Measurements from ENCODE around the gene LIPJ. TPM values are rescaled to one million over a fixed set of nuclear protein-coding genes. Genes with fewer than 3 reads are reported as not detected.

LIPJ gene
- polyA plus RNA-seq, 2 of the 4 experiments (the other 2 are of a cell fraction) = not detected

DNA sequence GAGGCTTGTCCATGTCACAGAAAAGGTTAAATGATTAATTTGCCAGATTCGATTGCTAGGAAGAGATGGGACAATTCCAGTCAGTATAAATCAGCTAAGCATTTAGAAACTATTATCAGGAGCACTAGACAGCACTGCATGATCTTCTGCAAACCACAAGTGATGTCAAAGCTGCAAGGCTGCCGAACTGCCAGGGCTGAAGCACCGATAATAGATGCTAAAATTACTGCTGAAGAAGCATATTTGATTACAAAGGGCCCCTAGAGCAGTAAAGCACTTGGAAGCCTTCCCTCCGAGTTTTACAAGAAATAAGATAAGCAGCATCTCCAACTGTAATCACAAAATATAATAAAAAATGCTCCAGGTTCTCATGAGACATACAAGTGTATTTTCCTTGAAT lies 44.0 kb upstream of the LIPJ start:
- H3K4me1 ChIP-seq = no peaks in the 10 kb centered on the region; the same call in 2 of the 3 replicates
- no peak for TF ChIP-seq TP53 (CRISPR knock-in tag; IDR thresholded peaks at IDR 0.05)
- no peak for TF ChIP-seq RCOR1 (IDR thresholded peaks at IDR 0.05; ENCODE audit: low read depth, low read length)
- no peak for TF ChIP-seq HEYL (CRISPR knock-in tag; IDR thresholded peaks at IDR 0.05)
- peak; percentile 40 for TF ChIP-seq MAFK (IDR thresholded peaks at IDR 0.05; ENCODE audit: partially characterized antibody)
- no peak for TF ChIP-seq NR3C1 (IDR thresholded peaks at IDR 0.05)
- TF ChIP-seq EHMT2 (IDR thresholded peaks at IDR 0.05; ENCODE audit: low read depth) = no peak
- no peak for TF ChIP-seq CBX2 (IDR thresholded peaks at IDR 0.05; ENCODE audit: borderline replicate concordance, low read depth)
- TF ChIP-seq ELK1 (IDR thresholded peaks at IDR 0.05; ENCODE audit: low read depth, low read length) = no peak
- TF ChIP-seq, protein P1, sequence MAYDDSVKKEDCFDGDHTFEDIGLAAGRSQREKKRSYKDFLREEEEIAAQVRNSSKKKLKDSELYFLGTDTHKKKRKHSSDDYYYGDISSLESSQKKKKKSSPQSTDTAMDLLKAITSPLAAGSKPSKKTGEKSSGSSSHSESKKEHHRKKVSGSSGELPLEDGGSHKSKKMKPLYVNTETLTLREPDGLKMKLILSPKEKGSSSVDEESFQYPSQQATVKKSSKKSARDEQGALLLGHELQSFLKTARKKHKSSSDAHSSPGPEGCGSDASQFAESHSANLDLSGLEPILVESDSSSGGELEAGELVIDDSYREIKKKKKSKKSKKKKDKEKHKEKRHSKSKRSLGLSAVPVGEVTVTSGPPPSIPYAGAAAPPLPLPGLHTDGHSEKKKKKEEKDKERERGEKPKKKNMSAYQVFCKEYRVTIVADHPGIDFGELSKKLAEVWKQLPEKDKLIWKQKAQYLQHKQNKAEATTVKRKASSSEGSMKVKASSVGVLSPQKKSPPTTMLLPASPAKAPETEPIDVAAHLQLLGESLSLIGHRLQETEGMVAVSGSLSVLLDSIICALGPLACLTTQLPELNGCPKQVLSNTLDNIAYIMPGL (CRISPR knock-in tag; IDR thresholded peaks at IDR 0.05; ENCODE audit: borderline replicate concordance) = no peak
- H3K27ac ChIP-seq = no peak overlapping the region
- POLR2A ChIA-PET = no interaction called here
- no peak for DNase-seq (ENCODE audit: low read depth in 1 of 2, low spot score in 1 of 2)
- no peaks in the 10 kb centered on the region for H3K9me3 ChIP-seq
- ATAC-seq = no peak
- CTCF ChIA-PET = interaction anchor here (1.1 to 3.1 kb wide), 2 partner anchors 10 to 747 kb away, joined by 3 to 14 read pairs; no protein-coding TSS in a partner anchor
- 71% methylated on average over 4 of the region's 4 CpGs for WGBS (ENCODE audit: missing lambda C conversion rate)
- no peak overlapping the region for H3K4me3 ChIP-seq
- FAIRE-seq = no peak
- H3K4me2 ChIP-seq = no peak overlapping the region

DNA sequence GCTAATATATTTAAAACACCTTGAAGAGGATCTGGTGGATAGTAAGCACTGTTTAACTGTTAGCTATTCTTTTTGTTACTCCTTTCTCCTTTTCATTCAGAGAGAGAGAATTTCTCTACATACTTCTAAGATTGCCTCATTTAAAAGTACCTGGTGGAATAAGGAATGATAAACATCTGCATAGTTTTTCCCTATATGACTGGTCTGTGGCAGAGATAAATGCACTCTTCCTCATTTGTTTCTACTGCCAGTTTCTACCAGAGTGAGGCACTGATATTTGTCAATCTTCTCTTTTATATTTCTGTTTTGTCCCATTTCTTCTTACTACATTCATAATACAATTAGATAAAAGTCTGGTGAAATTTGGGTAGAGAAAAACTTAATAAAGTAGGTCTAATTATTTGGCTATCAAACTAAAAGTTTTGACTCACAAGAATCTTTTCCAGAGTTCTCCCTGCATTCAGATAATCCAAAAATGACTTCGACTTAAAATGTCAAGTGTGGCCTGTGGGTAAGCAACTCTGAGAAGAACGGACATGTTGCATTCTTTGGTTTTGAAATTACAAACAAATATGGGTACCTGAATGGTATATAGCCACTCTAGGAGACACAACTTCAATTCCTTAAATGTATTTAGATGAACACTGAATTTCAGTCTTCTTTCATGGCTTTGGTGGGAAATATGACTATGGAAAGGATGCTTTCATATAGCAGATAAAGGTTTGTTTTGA lies 42.3 kb upstream of the LIPJ start:
- no peak for FAIRE-seq
- no peak overlapping the region for H3K27ac ChIP-seq
- no peaks in the 10 kb centered on the region for H3K9me3 ChIP-seq
- no peak overlapping the region for H3K4me3 ChIP-seq
- no peak for ATAC-seq
- no peak overlapping the region for H3K4me2 ChIP-seq
- POLR2A ChIA-PET = no interaction called here
- TF ChIP-seq POLR2AphosphoS2 (conservative IDR thresholded peaks at IDR 0.05; ENCODE audit: low read length) (no peak), PHF8 (IDR thresholded peaks at IDR 0.05; ENCODE audit: borderline replicate concordance, low read depth) (no peak), NPAS2 (CRISPR knock-in tag; IDR thresholded peaks at IDR 0.05; ENCODE audit: borderline replicate concordance) (no peak), BHLHE40 (IDR thresholded peaks at IDR 0.05; ENCODE audit: low read depth, low read length) (no peak), ZC3H11A (IDR thresholded peaks at IDR 0.05) (no peak)
- CTCF ChIA-PET = interaction anchor here (0.7 kb wide), 1 partner anchor 10 kb away, joined by 4 read pairs; no protein-coding TSS in a partner anchor
- no peak for DNase-seq (ENCODE audit: low read depth in 1 of 2, low spot score in 1 of 2)
- no peaks in the 10 kb centered on the region; the same call in 2 of the 3 replicates for H3K4me1 ChIP-seq
- 71% methylated on average over 2 of the region's 2 CpGs for WGBS (ENCODE audit: missing lambda C conversion rate)

DNA sequence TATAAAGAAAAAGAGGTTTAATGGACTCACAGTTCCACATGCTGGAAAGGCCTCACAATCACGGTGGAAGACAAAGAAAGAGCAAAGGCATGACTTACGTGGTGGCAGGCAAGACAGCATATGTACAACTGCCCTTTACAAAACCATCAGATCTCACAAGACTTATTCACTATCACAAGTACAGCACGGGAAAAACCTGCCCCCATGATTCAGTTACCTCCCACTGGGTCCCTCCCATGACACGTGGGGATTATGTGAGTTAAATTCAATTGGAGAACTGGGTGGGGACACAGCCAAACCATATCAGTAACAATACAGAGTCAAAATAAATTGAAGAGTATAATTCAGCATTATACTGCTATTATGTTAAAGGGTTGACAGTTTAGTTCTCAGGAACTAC lies 41.2 kb upstream of the LIPJ start:
- CTCF ChIA-PET = no interaction called here
- ATAC-seq = no peak
- H3K4me1 ChIP-seq = no peaks in the 10 kb centered on the region
- no peaks in the 10 kb centered on the region for H3K9me3 ChIP-seq
- whole genome bisulfite sequencing (ENCODE audit: missing lambda C conversion rate) = 50% methylated on average over 4 of the region's 4 CpGs
- no peak overlapping the region for H3K4me2 ChIP-seq
- no peak for FAIRE-seq
- no peak for DNase-seq (ENCODE audit: low read depth in 1 of 2, low spot score in 1 of 2)
- H3K27ac ChIP-seq = no peak overlapping the region
- TF ChIP-seq NPAS2 (CRISPR knock-in tag; IDR thresholded peaks at IDR 0.05; ENCODE audit: borderline replicate concordance) (no peak), HOXA7 (CRISPR knock-in tag; IDR thresholded peaks at IDR 0.05) (no peak), HEYL (CRISPR knock-in tag; IDR thresholded peaks at IDR 0.05) (no peak), USF2 (IDR thresholded peaks at IDR 0.05) (no peak), NFE2L2 (conservative IDR thresholded peaks at IDR 0.05; ENCODE audit: low read length) (no peak), EP300 (IDR thresholded peaks at IDR 0.05) (no peak), ATOH8 (CRISPR knock-in tag; IDR thresholded peaks at IDR 0.05; ENCODE audit: low read depth) (no peak), PHF8 (IDR thresholded peaks at IDR 0.05; ENCODE audit: borderline replicate concordance, low read depth) (no peak), EHMT2 (IDR thresholded peaks at IDR 0.05; ENCODE audit: low read depth) (no peak), ZC3H11A (IDR thresholded peaks at IDR 0.05) (no peak), RFX5 (IDR thresholded peaks at IDR 0.05) (no peak), RAD21 (conservative IDR thresholded peaks at IDR 0.05 in 1 of 2, IDR thresholded peaks at IDR 0.05 in 1 of 2) (no peak), POLR2A (IDR thresholded peaks at IDR 0.05; ENCODE audit: low read length) (no peak), FOXS1 (CRISPR knock-in tag; IDR thresholded peaks at IDR 0.05) (no peak), KDM5A (IDR thresholded peaks at IDR 0.05) (no peak), TFCP2L1 (CRISPR knock-in tag; IDR thresholded peaks at IDR 0.05) (no peak), ELK1 (IDR thresholded peaks at IDR 0.05; ENCODE audit: low read depth, low read length) (no peak), EHF (CRISPR knock-in tag; IDR thresholded peaks at IDR 0.05) (no peak)
- TF ChIP-seq, protein P2, sequence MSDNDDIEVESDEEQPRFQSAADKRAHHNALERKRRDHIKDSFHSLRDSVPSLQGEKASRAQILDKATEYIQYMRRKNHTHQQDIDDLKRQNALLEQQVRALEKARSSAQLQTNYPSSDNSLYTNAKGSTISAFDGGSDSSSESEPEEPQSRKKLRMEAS (IDR thresholded peaks at IDR 0.05) = no peak
- H3K4me3 ChIP-seq = no peak overlapping the region
- POLR2A ChIA-PET = no interaction called here
